ENCODE data around the gene OGT. TPM values are rescaled to one million over a fixed set of nuclear protein-coding genes. Genes with fewer than 3 reads are reported as not detected.
A peak's percentile ranks its signal among the peaks of the same experiment; 100 is the strongest.
"Not testable (repeated sequence)": the region's sequence is repeated elsewhere in the genome, so short reads cannot be mapped to it uniquely, and the experiment has no call there.

OGT gene
- total RNA-seq, 1 donor from 2014 or later = 206 TPM

DNA sequence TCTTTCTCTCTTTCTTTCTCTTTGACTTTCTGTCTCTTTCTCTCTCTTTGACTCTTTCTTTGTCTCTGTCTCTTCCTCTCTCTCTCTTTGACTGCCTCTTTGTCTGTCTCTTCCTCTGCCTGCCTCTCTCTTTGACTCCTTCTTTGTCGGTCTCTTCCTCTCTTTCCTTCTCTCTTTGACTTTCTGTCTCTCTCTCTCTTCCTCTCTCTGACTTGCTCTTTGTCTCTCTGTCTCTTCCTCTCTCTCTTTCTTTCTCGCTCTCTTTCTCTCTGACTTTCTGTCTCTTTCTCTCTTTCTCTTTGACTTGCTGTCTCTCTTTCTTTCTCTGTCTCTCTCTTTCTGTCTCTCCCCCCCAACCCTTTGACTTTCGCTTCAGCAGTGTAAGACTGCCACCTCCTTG, 36.4 kb upstream of the OGT start:
- TF ChIP-seq, protein P1, sequence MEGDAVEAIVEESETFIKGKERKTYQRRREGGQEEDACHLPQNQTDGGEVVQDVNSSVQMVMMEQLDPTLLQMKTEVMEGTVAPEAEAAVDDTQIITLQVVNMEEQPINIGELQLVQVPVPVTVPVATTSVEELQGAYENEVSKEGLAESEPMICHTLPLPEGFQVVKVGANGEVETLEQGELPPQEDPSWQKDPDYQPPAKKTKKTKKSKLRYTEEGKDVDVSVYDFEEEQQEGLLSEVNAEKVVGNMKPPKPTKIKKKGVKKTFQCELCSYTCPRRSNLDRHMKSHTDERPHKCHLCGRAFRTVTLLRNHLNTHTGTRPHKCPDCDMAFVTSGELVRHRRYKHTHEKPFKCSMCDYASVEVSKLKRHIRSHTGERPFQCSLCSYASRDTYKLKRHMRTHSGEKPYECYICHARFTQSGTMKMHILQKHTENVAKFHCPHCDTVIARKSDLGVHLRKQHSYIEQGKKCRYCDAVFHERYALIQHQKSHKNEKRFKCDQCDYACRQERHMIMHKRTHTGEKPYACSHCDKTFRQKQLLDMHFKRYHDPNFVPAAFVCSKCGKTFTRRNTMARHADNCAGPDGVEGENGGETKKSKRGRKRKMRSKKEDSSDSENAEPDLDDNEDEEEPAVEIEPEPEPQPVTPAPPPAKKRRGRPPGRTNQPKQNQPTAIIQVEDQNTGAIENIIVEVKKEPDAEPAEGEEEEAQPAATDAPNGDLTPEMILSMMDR (IDR thresholded peaks at IDR 0.05; ENCODE audit: unreplicated experiment) = no peak
- Mint-ChIP-seq H3K4me1 (no peaks in the 10 kb centered on the region), H3K4me3 (no peak overlapping the region), H3K36me3 (peaks cover 2% of the 10 kb centered on the region), H3K9me3 (peaks cover 25% of the 10 kb centered on the region), H3K27me3 (ENCODE audit: low read depth) (no peaks in the 10 kb centered on the region), H3K27ac (no peak overlapping the region)
- no peak for DNase-seq (ENCODE audit: low spot score in 2 of 2, unreplicated experiment in 2 of 2)

DNA sequence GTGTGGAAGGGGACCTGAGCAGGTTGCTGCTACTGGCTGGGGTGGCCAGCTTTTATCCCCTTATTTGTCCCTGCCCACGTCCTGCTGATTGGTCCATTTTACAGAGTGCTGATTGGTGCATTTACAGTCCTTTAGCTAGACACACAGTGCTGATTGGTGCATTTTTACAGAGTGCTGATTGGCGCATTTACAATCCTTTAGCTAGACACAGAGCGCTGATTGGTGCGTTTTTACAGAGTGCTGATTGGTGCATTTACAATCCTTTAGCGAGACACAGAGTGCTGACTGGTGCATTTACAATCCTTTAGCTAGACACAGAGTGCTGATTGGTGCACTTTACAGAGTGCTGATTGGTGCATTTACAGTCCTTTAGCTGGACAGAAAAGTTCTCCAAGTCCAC, 30.8 kb upstream of the OGT start:
- not testable (repeated sequence) for H3K4me3 Mint-ChIP-seq; H3K27me3 Mint-ChIP-seq (ENCODE audit: low read depth); H3K36me3 Mint-ChIP-seq; DNase-seq (ENCODE audit: low spot score in 2 of 2, unreplicated experiment in 2 of 2); H3K4me1 Mint-ChIP-seq; H3K27ac Mint-ChIP-seq
- H3K9me3 Mint-ChIP-seq = peaks cover 32% of the 10 kb centered on the region

DNA sequence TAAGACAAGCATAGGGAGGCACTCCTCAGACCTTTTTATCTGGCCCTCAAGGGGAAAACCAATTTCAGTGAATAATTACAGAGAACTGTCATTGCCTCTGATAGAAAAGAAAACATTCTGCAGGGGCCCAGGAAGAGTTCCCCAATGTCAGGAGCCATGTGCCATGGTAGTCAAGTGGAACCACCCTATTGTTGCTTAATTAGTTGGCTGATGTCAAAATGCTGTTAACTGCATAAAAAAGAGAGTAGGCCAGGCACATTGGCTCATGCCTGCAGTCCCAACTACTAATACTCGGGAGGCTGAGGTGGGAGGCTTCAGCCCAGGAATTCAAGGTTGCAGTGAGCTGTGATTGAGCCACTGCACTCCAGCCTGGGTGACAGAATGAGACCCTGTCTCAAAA, 28.6 kb upstream of the OGT start:
- H3K9me3 Mint-ChIP-seq = peaks cover 26% of the 10 kb centered on the region
- no peak overlapping the region for H3K27ac Mint-ChIP-seq
- TF ChIP-seq, protein P1 (IDR thresholded peaks at IDR 0.05; ENCODE audit: unreplicated experiment) = no peak
- no peaks in the 10 kb centered on the region for H3K27me3 Mint-ChIP-seq (ENCODE audit: low read depth)
- no peak overlapping the region for H3K4me3 Mint-ChIP-seq
- peaks cover 1% of the 10 kb centered on the region for H3K36me3 Mint-ChIP-seq
- H3K4me1 Mint-ChIP-seq = no peaks in the 10 kb centered on the region
- DNase-seq (ENCODE audit: low spot score in 2 of 2, unreplicated experiment in 2 of 2) = no peak

DNA sequence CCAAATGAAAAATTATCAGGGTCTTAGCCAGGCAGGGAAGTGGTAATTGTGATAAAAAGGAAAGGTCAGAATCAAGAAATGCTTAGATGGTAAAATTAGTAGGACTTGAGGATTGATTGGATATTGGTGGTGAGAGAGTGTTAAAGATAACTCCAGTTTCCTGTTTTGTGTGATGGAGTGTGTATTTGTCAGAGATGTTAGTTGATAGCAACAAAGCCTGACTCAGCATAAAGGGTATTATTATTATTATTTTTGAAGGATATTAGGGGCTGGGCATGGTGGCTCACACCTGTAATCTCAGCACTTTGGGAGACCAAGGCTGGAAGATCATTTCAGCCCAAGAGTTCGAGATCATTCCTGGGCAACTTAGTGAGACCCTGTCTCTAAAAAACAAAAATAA, 23.6 kb upstream of the OGT start:
- no peak for DNase-seq (ENCODE audit: low spot score in 2 of 2, unreplicated experiment in 2 of 2)
- H3K36me3 Mint-ChIP-seq = peaks cover 1% of the 10 kb centered on the region
- H3K9me3 Mint-ChIP-seq = peaks cover 31% of the 10 kb centered on the region
- TF ChIP-seq, protein P1 (IDR thresholded peaks at IDR 0.05; ENCODE audit: unreplicated experiment) = no peak
- H3K27me3 Mint-ChIP-seq (ENCODE audit: low read depth) = no peaks in the 10 kb centered on the region
- no peaks in the 10 kb centered on the region for H3K4me1 Mint-ChIP-seq
- no peak overlapping the region for H3K4me3 Mint-ChIP-seq
- no peak overlapping the region for H3K27ac Mint-ChIP-seq

DNA sequence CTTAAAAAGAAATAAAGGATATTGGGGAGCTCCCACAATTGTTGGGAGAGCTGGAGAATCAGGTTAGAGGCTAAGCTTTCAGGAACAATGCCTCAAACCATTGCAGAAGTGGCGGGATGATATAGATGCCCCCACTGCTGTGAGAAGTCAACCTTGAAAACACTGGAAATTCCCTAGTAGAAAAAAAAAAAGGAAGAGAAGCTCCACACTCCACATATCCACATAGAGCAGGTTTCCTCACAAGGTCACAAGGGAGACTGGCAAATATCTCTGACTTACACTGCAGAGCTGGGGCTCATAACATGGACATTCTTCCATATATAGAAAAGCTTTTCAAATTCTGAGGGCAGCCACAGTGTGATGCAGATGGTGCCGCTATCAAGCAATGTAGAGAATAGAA, 22.7 kb upstream of the OGT start:
- Mint-ChIP-seq H3K27me3 (ENCODE audit: low read depth) (no peaks in the 10 kb centered on the region), H3K36me3 (peaks cover 1% of the 10 kb centered on the region), H3K9me3 (peaks cover 33% of the 10 kb centered on the region), H3K4me3 (no peak overlapping the region), H3K4me1 (peaks cover 2% of the 10 kb centered on the region), H3K27ac (no peak overlapping the region)
- TF ChIP-seq, protein P1 (IDR thresholded peaks at IDR 0.05; ENCODE audit: unreplicated experiment) = no peak
- no peak for DNase-seq (ENCODE audit: low spot score in 2 of 2, unreplicated experiment in 2 of 2)

DNA sequence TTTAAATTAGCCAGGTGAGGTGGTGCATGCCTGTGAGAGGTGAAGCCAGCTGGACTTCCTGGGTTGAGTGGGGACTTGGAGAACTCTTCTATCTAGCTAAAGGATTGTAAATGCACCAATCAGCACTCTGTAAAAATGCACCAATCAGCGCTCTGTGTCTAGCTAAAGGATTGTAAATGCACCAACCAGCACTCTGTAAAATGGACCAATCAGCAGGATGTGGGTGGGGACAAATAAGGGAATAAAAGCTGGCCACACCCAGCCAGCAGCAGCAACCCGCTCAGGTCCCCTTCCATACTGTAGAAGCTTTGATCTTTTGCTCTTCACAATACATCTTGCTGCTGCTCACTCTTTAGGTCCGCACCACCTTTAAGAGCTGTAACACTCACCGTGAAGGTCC, 19.2 kb upstream of the OGT start:
- H3K4me1 Mint-ChIP-seq; H3K36me3 Mint-ChIP-seq; H3K27me3 Mint-ChIP-seq (ENCODE audit: low read depth); H3K4me3 Mint-ChIP-seq; DNase-seq (ENCODE audit: low spot score in 2 of 2, unreplicated experiment in 2 of 2); H3K27ac Mint-ChIP-seq: not testable (repeated sequence)
- H3K9me3 Mint-ChIP-seq = peaks cover 28% of the 10 kb centered on the region

DNA sequence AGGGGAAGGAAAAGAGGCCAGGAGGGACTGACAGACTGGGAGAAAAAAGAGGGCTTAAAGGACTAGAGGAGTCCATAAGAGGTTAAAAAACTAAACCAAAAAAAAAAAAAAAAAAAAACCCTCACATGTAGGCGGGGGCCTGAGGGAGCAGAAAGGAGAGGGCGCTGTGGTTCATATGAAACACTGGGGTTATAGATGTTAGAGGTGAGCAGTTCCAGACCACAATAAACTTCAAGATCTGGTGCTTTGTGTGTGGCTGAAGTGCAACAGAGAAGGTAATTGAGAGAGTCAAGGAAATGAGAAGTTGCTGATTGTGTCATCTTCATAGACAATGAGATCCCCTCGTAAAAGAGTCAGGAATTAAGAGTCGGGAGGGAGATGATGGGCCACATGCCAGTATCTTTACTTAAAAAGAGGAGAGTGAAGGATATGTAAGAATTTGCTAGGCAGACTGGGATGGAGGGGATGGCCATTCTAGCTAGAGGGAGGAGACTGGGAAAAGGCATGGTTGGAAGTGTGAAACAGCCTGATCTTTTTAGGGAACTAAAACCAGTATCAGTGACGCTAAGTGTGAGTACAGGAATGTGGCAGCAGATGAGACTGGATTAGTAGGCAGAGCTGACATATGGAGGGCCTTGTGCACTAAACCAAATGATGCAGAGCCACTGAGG, 18.4 kb upstream of the OGT start:
- H3K36me3 Mint-ChIP-seq = no peaks in the 10 kb centered on the region
- peaks cover 2% of the 10 kb centered on the region for H3K4me1 Mint-ChIP-seq
- peaks cover 24% of the 10 kb centered on the region for H3K9me3 Mint-ChIP-seq
- H3K4me3 Mint-ChIP-seq = no peak overlapping the region
- no peaks in the 10 kb centered on the region for H3K27me3 Mint-ChIP-seq (ENCODE audit: low read depth)
- TF ChIP-seq, protein P1 (IDR thresholded peaks at IDR 0.05; ENCODE audit: unreplicated experiment) = no peak
- H3K27ac Mint-ChIP-seq = peak overlapping the region; percentile 9
- DNase-seq (ENCODE audit: low spot score in 2 of 2, unreplicated experiment in 2 of 2) = no peak
